ENCODE results near the gene TIMM9. TPM values are rescaled to one million over a fixed set of nuclear protein-coding genes. Genes with fewer than 3 reads are reported as not detected.

TIMM9 gene
- total and polyA plus RNA-seq, 10 donors = 25.3 to 64.1 (median 46.9) TPM

DNA sequence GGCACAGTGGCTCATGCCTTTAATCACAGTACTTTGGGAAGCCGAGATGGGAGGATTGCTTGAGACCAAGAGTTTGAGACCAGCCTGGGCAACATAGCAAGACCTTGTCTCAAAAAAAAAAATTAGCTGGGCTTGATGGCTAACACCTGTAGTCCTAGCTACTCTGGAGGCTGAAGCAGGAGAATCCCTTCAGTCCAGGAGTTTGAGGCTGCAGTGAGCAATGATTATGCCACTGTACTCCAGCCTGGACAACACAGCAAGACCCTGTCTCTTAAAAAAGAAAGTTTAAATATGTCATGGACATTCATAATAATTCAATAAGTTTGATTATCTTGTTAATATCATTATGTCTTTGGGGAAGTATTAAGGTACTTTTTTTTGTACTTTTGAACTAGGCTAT is 39.1 kb upstream of the TIMM9 start:
- intact Hi-C loops (cut with DNase I; ENCODE audit: low total_unique reads) = no loop called here

DNA sequence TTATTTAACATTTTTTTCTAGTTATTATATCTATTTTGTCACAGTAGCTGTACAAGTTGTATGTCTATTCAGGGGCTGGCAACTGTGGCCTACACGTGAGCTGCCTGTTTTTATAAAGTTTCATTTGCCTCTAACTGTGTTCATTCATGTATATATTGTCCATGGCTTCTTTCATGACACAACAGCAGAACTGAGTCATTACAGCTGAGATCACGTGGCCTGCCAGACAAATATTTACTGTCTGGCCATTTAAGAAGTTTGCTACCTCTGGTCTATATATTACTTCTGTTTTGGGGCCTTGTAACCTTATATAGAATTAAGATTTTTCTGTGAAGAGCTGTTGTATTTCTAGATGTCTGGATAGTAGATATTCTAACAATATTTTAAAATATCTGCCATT is 38.1 kb upstream of the TIMM9 start:
- DNase-seq = no peak
- Histone ChIP-seq H3K36me3 (peaks cover 0 to 100% (median 69%) of the 10 kb centered on the region in 6 donors), H3K9me3 (no peaks in the 10 kb centered on the region), H3K27ac (no peak overlapping the region), H3K4me1 (no peaks in the 10 kb centered on the region), H3K4me3 (no peak overlapping the region), H3K27me3 (replicated peaks in 1 of 7) (no peaks in the 10 kb centered on the region)
- 88 to 95% (median 94%) methylated on average over 2 of the region's 2 CpGs for WGBS, 5 donors
- intact Hi-C loops (cut with DNase I; ENCODE audit: low total_unique reads) = no loop called here
- TF ChIP-seq, protein P1, sequence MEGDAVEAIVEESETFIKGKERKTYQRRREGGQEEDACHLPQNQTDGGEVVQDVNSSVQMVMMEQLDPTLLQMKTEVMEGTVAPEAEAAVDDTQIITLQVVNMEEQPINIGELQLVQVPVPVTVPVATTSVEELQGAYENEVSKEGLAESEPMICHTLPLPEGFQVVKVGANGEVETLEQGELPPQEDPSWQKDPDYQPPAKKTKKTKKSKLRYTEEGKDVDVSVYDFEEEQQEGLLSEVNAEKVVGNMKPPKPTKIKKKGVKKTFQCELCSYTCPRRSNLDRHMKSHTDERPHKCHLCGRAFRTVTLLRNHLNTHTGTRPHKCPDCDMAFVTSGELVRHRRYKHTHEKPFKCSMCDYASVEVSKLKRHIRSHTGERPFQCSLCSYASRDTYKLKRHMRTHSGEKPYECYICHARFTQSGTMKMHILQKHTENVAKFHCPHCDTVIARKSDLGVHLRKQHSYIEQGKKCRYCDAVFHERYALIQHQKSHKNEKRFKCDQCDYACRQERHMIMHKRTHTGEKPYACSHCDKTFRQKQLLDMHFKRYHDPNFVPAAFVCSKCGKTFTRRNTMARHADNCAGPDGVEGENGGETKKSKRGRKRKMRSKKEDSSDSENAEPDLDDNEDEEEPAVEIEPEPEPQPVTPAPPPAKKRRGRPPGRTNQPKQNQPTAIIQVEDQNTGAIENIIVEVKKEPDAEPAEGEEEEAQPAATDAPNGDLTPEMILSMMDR (IDR thresholded peaks at IDR 0.05 in 8 of 11, conservative IDR thresholded peaks at IDR 0.05 in 3 of 11) = no peak
- TF ChIP-seq POLR2A (IDR thresholded peaks at IDR 0.05) (no peak), POLR2AphosphoS5 (IDR thresholded peaks at IDR 0.05) (no peak)

More for the DNA sequence above, 39.1 kb upstream of the TIMM9 start:
- 96 to 100% (median 97%) methylated on average over 1 of the region's 1 CpG for WGBS, 5 donors
- Histone ChIP-seq H3K27me3 (replicated peaks in 1 of 7) (no peaks in the 10 kb centered on the region), H3K36me3 (peaks cover 0 to 100% (median 65%) of the 10 kb centered on the region in 6 donors), H3K4me3 (no peak overlapping the region), H3K27ac (no peak overlapping the region), H3K4me1 (no peaks in the 10 kb centered on the region), H3K9me3 (no peaks in the 10 kb centered on the region)
- TF ChIP-seq, protein P1 (IDR thresholded peaks at IDR 0.05 in 8 of 11, conservative IDR thresholded peaks at IDR 0.05 in 3 of 11) = no peak
- TF ChIP-seq POLR2A (IDR thresholded peaks at IDR 0.05) (no peak), POLR2AphosphoS5 (IDR thresholded peaks at IDR 0.05) (no peak)
- no peak for DNase-seq

DNA sequence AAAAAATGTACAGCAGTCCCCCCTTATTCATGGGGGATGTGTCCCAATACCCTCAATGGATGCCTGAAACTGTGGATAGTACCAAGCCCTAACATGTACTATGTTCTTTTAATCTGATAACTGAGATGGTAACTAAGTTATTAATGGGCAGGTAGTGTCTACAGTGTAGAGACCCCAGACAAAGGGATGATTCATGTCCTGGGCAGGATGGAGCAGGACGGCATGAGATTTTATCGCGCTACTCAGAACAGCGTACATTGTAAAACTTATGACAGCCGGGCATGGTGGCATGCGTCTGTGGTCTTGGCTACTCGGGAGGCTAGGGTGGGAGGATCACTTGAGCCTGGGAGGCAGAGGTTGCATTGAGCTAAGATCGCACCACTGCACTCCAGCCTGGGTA is 37.3 kb upstream of the TIMM9 start:
- Histone ChIP-seq H3K4me3 (no peak overlapping the region), H3K36me3 (peaks cover 0 to 100% (median 73%) of the 10 kb centered on the region in 6 donors), H3K27me3 (replicated peaks in 1 of 7) (no peaks in the 10 kb centered on the region), H3K27ac (no peak overlapping the region), H3K4me1 (no peaks in the 10 kb centered on the region), H3K9me3 (no peaks in the 10 kb centered on the region)
- no peak for DNase-seq
- intact Hi-C loops (cut with DNase I; ENCODE audit: low total_unique reads) = no loop called here
- TF ChIP-seq POLR2A (IDR thresholded peaks at IDR 0.05) (no peak), POLR2AphosphoS5 (IDR thresholded peaks at IDR 0.05) (no peak)
- TF ChIP-seq, protein P1 (IDR thresholded peaks at IDR 0.05 in 8 of 11, conservative IDR thresholded peaks at IDR 0.05 in 3 of 11) = no peak
- 96 to 99% (median 98%) methylated on average over 8 of the region's 8 CpGs for WGBS, 5 donors

DNA sequence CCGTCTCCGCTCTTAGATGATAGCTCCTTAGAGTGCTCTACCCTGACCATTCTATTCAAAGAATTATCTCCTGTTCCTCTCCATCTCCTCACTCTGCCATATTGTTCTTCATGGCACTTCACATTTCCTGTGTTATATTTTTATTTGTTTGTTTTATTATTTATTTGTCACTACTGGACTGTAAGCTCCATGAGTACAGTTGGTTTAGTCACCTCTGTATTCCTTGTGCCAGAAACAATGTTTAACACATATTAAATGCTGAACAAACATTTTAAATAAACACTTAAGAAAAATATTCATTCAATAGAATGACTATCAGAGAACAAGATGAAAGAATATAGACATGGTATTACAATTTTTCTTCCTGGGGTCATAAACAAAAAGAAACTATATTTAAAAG is 35.8 kb upstream of the TIMM9 start:
- H3K4me1 ChIP-seq = no peaks in the 10 kb centered on the region
- TF ChIP-seq POLR2A (IDR thresholded peaks at IDR 0.05) = no peak
- TF ChIP-seq, protein P1 (IDR thresholded peaks at IDR 0.05 in 8 of 11, conservative IDR thresholded peaks at IDR 0.05 in 3 of 11) = no peak
- TF ChIP-seq POLR2AphosphoS5 (IDR thresholded peaks at IDR 0.05) = no peak
- peaks cover 2 to 100% (median 65%) of the 10 kb centered on the region in 6 donors for H3K36me3 ChIP-seq
- 95 to 100% (median 97%) methylated on average over 2 of the region's 2 CpGs for WGBS, 5 donors
- intact Hi-C loops (cut with DNase I; ENCODE audit: low total_unique reads) = no loop called here
- H3K27ac ChIP-seq = no peak overlapping the region
- H3K9me3 ChIP-seq = no peaks in the 10 kb centered on the region
- no peaks in the 10 kb centered on the region for H3K27me3 ChIP-seq (replicated peaks in 1 of 7)
- no peak for DNase-seq
- no peak overlapping the region for H3K4me3 ChIP-seq

All from spleen (tissue), 11 donors.